GM18858 (cell line): ENCODE measurements around the gene LIPK.
"Not testable (repeated sequence)": the region's sequence is repeated elsewhere in the genome, so short reads cannot be mapped to it uniquely, and the experiment has no call there.

Experiments used
- ATAC-seq: cut with Tn5 transposase; IDR thresholded peaks from one replicate; pipeline ENCODE4 v1.9.1; 2021; ENCODE audit not compliant: unreplicated experiment

LIPK gene

DNA sequence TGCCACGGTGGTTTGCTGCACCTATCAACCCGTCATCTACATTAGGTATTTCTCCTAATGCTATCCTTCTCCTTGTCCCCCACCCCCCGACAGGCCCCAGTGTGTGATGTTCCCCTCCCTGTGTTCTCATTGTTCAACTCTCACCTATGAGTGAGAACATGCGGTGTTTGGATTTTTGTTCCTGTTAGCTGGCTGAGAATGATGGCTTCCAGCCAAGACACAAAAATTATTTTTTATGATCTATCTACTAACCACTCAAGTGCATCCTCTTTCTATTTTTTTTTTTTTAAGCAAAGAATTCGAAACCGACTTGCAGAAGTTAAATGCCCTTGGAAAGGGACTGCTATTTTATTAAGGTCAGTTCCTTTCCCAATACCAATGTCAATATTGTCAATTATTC is 3.3 kb downstream of the LIPK start:
- ATAC-seq, result not testable (repeated sequence)

GRCh38 chr10:88715517-88715916 is 9.5 kb downstream of the LIPK start:
- no peak for ATAC-seq

GRCh38 chr10:88721392-88721791 is 15.3 kb downstream of the LIPK start:
- ATAC-seq, result no peak

DNA sequence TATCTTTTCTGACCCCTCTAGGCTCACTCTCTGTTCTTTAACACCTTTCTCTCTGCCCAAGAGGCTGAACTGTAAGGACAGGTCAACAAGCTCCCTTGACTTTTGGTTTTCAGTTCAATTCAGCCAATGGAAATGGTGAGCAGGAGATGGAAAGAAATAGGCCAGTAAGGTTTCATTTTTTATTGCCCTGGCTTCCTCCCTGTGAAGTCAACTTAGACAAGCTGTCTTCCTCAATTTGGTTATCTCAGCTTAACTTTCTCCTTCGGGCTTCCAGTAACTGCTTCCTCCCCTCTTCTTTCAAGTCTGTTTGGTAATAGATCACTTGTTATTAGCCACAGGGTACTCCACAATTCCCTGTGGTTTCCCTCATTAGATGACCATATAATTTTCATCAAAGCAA is 19.7 kb downstream of the LIPK start:
- no peak for ATAC-seq

DNA sequence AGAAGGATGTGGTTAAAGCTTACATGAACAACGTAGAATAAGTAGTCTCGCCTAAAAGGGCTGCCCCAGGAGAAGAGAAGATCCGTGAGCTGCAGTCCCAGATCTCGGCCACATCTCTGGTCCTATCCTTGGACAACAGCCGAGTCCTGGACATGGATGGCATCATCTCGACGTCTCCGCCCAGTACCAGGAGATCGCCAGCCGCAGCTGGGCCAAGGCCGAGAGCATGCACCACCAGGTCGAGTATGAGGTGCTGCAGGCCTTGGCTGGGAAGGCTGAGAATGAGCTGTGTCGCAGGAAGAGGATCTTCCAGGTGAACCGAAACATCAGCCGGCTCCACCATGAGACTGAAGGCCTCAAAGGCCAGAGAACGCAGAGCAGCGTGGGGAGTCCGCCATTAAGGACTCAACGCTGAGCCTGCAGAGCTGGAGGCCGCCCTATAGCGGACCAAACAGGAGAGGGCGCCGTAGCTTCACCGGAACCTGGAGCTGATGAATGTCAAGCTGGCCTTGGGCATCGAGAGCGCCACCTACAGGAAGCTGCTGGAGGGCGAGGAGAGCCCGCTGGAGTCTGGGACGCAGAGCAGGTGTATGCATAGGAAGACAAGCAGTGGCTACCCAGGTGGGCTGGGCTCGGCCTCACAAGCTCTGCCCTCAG is 22.2 kb downstream of the LIPK start:
- no peak for ATAC-seq

- ATAC-seq, result no peak
These were observed 24.8 kb downstream of the LIPK start for GRCh38 chr10:88730864-88731263.

DNA sequence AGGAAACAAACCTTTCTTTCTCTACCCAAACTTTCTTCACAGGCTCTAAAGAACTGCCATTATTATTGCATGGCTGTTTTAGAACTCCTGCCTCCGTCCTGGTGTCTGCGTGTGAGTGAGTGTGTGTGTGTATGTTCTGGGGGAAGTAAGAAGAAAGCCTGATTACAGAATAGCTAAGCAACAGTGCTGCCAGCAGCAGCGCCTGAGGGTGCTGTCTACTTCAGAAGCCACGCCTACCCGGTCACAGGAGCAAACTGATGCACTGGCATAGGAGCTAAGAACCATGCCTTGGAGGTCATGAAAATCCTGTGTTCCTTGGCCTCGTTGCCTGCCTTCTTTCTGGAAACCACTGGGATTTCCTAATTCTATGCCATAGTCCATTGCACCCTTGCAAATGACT is 25.2 kb downstream of the LIPK start:
- no peak for ATAC-seq

GRCh38 chr10:88733215-88733614 is 27.2 kb downstream of the LIPK start:
- no peak for ATAC-seq

DNA sequence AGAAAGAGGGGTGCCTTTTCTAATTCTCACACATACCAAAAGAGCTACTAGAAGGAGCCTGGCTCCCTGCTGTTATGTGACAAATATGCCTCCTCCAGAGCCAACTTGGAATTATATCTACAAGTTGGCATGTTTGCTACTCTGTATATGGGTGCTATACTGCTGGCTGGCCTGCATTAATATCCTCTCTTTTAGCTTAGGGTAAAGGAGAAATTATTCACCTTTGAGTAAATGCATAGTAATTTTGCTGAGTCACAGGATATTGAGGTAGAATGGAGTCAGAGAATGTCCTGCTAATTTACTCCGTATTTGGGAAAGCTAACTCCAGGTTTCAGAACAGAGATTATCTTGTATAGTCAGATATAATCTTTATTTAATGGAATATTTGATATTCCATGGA is 29.6 kb downstream of the LIPK start:
- ATAC-seq, result no peak

DNA sequence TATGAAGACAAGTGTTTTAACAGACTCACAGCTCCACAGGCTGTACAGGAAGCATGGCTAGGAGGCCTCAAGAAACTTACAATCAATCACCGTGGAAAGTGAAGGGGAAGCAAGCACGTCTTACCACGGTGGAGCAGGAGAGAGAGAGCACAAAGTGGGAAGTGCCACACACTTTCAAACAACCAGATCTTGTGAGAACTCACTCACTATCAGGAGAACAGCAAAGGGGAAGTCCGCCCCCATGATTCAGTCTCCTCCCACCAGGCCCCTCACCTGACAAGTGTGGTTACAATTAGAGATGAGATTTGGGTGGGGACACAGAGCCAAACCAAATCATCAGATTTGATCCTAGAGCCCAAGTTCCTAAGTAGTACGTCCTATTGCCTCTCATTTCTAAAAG is 35.9 kb downstream of the LIPK start:
- ATAC-seq, result not testable (repeated sequence)

DNA sequence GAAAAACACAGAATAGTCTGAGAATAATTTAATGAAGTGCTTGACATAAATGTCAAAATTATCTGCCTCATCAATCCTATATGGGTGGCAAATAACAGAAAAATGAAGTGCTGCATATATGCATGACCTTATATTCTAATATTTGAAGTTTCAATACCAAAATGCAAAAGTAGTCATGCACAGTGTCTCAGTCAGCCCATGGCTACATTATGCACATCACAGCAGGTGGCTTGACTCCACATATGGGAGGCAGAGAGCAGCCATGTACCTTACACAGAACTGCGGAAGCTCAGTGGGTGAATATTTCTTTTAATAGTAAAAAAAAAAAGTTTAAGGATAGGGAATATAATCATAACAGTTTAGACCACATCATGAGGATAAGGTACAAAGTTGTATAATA is 36.4 kb downstream of the LIPK start:
- ATAC-seq, result no peak

GRCh38 chr10:88744002-88744401 is 38.0 kb downstream of the LIPK start:
- no peak for ATAC-seq

DNA sequence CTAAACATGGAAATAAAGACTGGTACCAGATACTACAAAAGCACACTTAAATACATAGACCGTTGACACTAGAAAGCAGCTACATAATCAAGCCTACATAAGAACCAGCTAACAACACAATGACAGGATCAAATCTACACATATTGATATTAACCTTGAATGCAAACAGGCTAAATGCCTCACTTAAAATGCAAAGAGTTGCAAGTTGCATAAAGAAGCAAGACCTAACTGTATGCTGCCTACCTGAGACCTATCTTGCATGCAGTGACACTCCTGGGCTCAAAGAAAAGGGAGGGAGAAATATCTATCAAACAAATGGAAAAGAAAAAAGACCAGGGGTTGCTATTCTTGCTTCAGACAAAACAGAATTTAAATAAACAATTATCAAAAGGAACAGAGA is 39.6 kb downstream of the LIPK start:
- no peak for ATAC-seq

DNA sequence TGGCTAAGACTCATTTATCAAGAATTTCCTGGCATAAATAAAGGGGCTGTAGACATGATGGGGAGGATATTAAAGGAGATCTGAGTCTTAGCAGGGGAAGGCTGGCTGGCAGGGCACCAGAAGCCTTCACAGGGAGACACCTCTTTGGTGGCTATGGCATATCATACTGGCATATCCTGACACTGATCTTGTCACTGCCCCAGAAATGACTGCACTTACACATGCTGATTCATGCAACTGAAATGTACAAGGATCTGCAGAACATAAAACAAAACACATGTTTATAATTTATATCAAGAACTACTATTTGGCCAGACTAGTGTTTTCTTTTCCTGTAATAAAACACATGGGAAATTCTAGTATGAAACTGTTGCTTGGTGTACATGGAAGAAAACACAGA is 48.2 kb downstream of the LIPK start:
- ATAC-seq, result no peak

DNA sequence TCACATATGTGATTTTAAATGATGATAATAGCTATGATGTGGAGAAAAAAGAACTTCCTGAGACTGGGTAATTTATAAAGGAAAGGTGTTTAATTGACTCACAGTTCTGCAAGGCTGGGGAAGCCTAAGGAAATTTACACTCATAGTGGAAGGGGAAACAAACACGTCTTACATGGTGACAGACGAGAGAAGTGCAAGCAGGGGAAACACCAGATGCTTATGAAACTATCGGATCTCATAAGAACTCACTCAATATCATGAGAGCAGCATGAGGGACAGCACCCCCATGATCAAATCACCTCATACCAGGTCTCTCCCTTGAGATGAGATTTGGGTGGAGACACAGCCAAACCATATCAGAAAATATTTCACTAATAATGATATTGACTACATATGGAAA is 49.7 kb downstream of the LIPK start:
- ATAC-seq, result peak; percentile 84

DNA sequence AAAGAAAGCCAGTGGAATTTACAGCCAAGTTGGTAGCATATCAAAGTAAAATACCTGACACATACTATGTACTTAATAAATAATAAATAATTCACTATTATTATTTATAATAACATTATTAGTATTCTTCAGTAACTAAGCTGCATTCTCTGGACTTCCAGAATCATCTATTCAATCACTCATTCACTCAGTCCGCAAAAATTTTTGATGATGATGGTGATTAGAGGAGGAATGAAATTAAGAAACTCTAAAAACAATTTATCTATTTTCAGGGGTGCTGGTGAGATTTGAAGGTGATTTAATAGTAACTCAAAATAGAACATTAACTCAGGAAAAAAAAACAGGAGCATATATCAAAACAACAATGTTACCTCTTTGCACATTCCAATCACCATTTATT is 50.6 kb downstream of the LIPK start:
- ATAC-seq, result no peak

GRCh38 chr10:88759366-88760101 is 53.5 kb downstream of the LIPK start, which contains the start of gene LIPN:
TSS of gene LIPN (plus strand) at chr10:88760020. CDS start at chr10:88761406, 1,386 bp downstream.
- no peak for ATAC-seq

DNA sequence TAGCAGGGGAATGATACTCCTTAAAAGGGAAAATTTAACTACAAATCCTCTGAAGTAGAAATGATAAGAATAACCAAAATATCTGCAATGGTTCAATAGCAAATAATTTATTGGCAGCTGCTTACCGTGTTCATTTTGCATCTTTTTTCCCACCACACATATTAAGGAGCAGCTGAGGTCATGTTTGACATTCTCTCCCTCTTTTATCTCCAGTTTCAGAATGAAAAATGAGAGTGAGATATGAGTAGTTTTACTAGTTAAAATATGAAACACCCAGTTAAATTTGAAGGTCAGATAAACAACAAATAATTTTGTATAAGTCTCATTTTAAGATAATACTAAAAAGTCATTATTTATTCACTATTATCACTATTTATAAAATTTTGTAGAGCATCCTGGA is 56.9 kb downstream of the LIPK start:
- ATAC-seq, result no peak

DNA sequence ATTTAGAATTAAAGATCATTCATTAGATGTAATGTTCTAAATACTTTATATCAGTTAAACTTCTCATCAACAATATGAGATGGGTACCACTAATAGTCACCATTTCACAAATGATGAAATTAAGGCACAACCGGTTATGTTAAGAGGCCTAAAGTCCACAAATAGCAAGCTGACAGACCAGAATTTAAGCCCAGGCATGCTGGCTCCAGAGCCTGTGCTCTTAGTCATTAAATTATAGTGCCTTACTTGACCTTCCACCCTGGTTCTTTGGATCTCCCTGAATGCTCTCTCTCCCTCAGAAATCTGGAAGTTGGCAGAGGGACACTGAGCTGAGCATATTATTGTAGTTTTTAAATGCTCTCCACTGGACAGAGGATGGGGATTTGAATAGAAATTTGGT is 57.4 kb downstream of the LIPK start:
- ATAC-seq, result no peak

GRCh38 chr10:88764110-88764509 is 58.1 kb downstream of the LIPK start:
- ATAC-seq, result no peak

GRCh38 chr10:88765816-88766215 is 59.8 kb downstream of the LIPK start:
- no peak for ATAC-seq

- ATAC-seq, result no peak
These were observed 63.3 kb downstream of the LIPK start for GRCh38 chr10:88769384-88769783.

DNA sequence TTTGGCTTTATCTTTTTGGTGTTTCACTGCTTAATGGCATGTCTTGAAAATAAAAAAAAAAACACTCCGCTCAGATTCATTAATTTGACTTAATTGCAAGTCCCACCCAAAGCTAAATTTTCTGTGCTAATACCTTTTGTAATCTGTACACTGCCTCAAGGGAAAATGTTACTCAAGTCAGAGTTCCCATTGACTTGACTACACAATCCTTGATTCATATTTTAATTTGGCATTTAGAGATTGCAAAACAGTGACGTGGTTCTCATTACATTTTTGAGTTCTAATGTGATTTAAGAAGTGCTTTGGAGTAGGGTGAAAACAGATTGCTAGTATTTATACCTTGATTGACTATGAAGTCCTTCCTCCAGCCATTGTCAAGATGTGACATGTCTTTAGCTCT is 75.2 kb downstream of the LIPK start:
- ATAC-seq, result no peak
